Measurements from ENCODE around the gene NLRP3.
"Not testable (repeated sequence)": the region's sequence is repeated elsewhere in the genome, so short reads cannot be mapped to it uniquely, and the experiment has no call there.

NLRP3 gene

DNA sequence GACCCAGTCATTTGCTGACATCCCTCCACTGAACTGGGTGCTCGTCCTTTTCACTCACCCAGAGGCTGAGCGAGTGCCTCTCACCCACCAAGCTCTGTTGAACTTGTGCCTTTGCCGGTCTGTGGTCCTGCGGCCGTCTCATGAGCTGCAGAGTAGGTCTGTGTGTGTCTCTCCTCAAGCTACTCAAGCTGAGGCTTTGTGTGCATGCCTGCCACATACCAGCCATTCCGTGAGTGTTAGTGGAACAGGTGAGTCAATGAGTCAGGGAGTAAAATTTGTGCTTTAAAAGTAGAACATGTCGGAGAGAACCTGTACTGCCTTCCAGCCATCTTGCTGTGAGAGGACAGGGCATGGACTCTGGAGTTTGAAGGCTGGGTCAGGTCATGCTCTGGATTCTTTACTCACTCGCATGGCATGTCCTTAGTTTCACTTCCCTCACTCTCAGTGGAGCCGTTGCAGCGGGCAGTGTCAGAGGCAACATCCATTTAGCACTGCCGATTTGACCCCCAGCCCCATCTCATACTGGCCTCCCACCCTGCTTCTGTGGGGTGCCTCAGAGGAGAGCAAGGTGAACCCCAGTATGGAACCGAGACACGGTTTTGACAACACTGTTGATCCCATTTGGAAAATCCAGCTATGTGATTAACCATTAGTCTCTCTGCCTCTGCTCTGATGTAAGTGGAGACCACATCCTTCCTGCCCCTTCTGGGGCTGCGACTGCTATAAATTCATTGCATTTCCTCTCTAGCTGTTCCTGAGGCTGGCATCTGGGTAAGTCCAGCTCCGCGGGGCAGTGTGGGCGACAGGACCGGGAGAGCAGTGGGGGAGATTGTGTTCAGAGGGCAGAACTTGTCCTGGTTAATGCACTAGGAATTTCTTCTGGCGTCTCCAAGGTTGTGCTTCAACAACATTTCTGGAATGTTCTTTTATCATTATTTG, at the start of gene NLRP3:
NLRP3 (plus strand) TSS at position 751 of the 939 bp plus-strand sequence. CDS start 2,628 bp downstream, outside the sequence.
- DNase-seq = peak; percentile 67

DNA sequence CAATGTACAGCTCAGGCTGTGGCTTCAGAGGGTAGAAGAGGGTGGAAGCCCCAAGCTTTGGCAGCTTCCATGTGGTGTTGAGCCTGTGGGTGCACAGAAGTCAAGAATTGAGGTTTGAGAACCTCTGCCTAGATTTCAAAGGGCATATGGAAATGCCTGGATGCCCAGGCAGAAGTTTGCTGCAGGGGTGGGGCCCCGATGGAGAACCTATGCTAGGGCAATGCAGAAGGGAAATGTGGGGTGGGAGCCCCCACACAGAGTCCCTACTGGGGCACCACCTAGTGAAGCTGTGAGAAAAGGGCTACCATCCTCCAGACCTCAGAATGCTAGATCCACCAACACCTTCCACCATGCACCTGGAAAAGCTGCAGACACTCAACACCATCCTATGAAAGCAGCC, 49.6 kb upstream of the NLRP3 start:
- DNase-seq = not testable (repeated sequence)

DNA sequence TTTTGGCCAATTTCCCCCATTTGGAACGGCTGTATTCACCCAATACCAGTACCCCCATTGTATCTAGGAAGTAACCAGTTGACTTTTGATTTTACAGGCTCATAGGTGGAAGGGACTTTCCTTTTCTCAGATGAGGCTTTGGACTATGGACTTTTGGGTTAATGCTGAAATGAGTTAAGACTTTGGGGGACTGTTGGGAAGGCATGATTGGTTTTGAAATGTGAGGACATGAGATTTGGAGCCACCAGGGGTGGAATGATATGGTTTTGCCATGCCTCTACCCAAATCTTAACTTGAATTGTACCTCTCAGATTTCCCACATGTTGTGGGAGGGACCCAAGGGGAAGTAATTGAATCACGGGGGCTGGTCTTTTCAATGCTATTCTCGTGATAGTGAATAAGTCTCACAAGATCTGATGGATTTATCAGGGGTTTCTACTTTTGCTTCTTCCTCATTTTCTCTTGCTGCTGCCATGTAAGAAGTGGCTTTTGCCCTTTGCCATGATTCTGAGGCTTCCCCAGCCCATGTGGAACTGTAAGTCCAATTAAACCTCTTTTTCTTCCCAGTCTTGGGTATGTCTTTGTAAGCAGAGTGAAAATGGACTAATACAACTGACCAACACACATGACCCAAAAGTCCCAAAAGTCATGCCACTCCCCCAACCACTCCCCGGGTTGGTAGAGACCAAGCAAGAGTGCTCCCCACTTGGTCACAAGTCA, 48.9 kb upstream of the NLRP3 start:
- DNase-seq = no peak

DNA sequence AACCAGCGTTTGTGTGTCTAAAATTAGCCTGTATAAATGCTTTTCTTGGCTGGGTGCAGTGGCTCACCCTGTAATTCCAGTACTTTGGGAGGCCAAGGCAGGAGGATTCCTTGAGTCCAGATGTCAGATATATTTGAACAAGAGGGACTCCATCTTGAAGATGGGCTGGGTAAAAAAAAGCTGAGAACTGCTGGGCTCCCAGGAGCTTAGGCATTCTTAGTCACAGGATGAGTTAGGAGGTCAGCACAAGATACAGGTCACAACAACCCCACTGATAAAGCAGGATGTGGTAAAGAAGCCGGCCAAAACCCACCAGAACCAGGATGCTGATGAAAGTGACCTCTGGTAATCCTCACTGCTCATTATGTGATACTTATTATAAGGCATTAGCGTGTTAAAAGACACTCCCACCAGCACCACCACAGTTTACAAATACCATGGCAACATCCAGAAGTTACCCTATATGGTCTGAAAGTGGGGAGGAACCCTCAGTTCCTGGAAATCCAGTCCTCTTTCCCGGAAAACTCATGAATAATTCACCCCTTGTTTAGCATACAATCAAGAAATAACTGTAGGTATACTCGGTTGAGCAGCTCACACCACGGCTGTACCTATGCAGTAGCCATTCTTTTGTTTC, 48.1 kb upstream of the NLRP3 start:
- no peak for DNase-seq

DNA sequence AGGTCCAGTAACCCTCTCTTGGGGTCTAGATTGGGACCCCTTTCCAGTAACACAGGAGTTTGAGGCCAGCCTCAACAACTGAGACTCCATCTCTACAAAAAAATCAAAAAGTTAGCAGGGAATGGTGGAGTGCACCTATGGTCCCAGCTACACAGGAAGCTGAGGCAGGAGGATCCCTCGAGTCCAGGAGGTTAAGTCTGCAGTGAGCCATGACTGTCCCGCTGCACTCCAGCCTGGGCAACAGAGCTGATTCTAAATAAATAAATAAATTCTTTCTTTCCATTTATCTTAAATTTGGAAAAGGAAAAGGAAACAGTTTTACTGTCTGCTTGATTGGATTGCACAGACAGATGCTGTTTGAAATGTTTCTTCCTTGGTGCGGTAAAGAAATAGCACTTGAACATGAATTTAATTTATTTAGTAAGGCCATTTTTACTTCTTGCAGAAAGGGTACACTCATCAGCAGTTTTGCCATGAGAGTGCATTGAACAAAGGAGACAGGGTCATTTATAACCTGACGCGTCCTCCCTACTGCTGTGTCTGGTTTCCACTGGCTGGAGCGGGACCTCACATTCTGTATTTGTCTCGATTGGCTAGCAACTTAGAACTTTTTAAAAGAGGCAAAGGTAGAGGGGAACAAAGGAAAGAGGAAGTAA, 47.4 kb upstream of the NLRP3 start:
- no peak for DNase-seq

DNA sequence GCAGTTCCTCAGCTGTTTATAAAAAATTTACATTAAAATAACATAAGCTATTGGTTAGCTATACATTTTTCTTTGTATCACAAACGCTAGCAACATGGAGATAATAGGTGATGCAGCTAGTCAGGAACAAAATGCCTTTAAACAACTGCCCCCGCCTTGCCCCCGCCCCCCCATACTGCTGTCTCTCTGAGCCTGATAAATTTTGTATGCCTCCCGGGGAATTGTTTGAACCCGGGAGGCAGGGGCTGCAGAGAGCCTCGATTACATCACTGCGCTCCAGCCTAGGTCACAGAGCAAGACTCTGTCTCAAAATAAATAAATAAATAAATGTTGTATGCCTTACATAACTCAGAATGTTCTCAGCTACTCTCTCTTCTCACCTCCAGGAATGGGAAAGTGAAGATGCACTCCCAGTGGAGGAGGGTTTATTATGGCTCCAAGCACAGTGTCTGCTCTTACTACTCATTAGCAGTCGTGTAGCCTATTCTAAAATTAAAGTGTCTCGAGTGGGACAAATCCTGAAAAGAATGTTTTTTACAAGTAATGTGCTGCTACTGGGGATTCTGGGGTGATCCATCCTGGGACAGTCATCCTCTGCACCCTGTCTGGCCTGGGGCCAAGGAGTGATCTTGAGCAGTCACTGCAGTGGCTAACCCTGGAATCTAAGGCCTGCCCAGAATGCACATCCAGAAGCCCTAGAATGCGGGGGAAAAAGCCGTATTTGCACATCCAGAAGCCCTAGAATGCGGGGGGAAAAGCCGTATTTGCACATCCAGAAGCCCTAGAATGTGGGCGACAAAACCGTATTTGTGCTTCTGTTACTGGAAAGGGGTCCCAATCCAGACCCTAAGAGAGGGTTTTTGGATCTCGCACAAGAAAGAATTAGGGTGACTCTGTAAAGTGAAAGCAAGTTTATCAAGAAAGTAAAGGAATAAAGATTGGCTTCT, 44.9 kb upstream of the NLRP3 start:
- no peak for DNase-seq

DNA sequence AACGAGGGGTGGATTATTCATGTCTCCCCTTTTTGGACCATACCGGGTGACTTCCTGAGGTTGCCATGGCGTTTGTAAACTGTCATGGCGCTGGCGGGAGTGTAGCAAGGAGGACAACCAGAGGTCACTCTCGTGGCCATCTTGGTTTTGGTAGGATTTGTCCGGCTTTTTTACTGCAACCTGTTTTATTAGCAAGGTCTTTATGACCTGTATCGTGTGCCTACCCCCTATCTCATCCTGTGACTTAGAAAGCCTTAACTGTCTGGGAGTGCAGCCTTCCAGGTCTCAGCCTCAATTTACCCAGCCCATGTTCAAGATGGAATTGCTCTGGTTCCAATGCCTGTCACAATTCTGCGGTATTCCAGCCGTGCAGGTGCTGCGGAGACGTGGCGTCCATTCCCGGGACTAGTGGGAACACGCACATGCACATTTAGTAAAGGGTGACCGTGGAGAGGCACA, 44.1 kb upstream of the NLRP3 start:
- no peak for DNase-seq

DNA sequence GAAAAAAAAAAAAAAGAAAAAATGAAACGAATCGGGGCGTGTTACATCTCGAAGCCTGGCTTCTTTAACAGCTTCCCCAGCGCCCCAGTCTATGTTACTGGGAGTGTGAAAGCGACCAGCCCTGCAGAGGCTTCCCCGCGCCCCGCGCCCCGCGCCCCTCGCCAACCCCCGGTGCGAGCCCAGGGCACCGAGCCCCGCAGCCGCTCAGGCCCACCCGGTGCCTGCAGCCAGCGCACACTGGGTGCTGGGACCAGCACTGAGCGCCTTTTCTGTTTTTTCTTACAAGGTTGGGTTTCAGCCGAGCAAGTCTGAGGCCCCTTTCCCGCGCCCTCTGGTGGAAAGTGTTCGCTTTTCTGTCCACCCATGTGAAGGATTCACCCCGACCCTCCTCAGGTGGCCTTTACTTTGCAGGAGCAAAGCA, 42.2 kb upstream of the NLRP3 start:
- peak; percentile 76 for DNase-seq

DNA sequence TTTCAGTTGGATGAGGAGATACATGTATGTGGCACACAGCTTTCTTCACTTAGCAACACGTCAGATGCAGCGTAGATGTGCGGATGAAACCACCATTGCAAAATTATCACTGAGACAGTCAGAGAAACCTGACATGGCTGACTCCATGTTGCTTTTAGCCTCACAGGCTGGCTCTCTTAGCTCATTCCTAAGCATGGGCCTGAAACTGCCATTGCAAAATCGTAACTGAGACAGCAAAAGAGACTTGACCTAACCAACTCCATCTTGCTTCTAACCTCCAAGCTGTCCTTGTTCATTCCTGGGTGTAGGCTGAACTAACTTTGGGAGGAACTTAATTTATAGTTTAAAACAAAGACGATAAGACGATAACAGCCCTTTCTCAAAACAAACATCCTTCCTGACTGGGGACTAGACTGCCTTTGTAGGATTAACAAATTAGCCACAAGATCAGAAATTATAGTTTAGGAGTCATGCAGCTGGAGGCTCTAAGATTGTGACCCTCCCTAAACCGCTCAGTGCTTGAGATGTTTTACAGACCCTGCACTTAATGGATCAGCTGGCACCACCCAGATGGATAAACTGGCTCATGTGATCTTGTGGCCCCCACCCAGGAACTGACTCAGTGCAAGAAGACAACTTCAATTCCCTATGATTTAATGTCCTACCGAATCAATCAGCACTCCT, 41.2 kb upstream of the NLRP3 start:
- DNase-seq = not testable (repeated sequence)

DNA sequence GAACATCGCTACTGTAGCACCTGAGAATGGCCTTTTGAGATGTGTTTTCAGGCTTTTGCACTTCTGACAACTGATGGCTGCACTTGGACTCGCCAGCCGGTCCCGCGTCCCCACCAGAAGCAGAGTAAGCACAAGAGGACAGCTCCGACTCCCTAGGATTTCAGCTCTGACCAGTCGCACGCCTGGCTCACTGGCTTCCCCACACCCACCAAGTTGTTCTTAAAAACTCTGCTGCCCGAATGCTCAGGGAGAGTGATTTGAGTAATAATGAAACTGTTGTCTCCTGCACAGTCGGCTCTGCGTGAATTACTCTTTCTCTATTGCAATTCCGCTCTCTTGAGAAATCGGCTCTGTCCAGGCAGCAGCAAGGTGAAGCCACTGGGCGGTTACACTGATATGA, 40.2 kb upstream of the NLRP3 start:
- no peak for DNase-seq

DNA sequence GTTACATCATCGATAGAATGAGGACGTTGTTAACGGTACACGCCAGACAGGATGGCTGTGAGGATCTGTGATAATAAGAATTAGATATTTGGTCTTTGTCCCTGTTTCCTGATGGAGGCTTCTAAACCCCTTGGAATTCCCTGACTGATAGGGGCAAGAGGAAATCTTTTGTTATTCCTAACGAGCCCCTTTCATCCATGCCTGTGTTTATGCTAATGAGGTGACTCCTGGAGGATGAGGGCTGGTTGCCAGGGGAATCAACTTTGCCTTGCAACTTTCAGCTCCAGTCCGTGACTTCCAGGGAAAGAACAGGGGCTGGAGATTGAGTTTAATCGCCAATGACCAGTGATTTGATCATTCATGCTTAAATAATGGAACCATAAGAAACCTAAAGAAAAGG, 39.3 kb upstream of the NLRP3 start:
- no peak for DNase-seq

DNA sequence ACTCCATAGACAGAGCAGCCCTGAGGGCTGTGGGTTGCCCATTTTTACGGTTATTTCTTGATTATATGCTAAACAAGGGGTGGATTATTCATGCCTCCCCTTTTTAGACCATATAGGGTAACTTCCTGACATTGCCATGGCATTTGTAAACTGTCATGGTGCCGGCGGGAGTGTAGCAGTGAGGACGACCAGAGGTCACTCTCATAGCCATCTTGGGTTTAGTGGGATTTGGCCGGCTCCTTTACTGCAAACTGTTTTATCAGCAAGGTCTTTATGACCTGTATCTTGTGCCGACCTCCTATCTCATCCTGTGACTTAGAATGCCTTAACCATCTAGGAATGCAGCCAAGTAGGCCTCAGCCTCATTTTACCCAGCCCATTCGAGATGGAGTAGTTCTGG, 38.3 kb upstream of the NLRP3 start:
- not testable (repeated sequence) for DNase-seq

DNA sequence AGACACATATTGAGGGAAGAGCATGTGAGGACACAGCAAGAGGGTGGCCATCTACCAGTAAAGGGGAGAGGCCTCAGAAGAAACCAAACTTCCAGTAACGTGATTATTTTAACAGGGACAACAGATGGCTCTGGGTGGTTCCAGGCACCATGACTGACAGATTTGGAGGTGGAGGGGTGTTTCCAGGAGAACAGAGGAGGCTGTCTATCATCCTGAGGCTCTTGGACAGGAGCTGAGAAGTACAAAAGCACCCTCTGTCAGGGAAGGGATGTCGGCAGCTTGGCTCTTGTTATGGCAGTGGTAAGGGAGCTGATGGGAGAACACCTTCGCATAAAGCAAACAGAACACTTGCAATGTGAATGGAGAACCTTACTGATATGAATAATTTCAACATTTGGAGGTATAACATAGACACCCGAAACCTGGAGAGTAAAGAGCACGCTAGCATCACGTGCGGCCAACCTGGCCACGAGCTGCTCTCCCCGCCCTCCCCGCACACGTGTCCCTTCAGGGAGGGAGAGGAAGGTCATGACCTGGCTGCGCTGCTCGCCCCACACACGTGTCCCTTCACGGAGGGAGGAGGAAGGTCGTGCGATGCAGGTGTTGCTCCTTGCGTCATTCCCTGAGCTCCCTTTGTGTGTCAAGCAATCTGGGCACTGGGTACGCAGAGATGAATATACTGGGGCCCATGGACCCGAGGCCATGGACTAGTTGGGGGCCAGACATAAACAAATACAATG, 37.5 kb upstream of the NLRP3 start:
- no peak for DNase-seq

DNA sequence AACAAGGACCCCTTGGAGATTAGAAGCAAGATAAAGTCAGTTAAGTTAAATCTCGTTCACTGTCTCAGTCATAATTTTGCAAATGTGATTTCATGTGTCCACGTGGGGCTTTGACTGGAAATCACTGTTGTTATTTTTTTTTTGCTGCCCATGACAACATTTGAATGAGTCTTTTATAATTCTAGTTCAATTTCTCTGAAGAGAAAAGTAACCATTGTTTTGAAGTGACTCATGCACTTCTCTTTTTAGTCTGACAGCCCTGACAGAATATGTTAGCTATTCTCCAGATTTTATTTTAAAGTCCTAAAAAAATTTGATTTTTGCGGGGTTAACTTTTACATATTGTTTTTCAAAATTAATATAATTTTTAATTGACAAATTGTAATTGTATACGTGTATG, 30.7 kb upstream of the NLRP3 start:
- DNase-seq = no peak

DNA sequence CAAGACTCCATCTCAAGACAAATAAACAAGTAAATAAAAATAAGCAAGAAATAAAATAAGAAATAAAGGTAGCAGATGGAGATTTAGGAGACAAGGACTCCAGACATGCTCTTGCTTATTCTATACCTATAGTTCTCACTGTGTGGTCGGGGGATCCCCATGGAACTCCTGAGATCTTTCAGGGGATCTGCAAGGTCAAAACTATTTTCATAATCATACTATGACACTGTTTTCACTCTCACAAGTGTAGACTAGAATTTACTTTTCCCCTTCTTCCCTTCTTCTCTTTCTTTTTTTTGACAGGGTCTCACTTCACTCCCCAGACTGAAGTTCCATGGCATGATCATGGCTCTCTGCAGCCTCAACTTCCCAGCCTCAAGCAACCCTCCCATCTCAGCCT, 29.8 kb upstream of the NLRP3 start:
- no peak for DNase-seq

DNA sequence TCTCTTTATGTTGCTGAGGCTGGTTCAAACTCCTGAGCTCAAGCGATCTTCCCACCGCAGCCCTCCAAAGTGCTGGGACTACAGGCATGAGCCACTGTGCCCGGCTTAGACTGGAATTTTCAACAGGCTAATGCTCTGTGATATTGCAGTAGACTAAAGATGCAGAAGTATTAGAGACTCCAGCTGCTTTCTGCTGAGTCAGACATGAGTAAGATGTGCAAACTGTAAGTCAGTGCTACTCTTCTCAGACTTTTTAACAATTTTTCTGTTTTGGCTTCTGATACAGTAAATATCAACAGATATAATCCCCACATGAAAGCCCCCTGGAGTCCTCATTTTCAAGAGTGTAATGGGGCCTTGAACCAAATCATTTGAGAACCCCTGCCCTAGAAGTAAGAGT, 29.3 kb upstream of the NLRP3 start:
- DNase-seq = no peak

DNA sequence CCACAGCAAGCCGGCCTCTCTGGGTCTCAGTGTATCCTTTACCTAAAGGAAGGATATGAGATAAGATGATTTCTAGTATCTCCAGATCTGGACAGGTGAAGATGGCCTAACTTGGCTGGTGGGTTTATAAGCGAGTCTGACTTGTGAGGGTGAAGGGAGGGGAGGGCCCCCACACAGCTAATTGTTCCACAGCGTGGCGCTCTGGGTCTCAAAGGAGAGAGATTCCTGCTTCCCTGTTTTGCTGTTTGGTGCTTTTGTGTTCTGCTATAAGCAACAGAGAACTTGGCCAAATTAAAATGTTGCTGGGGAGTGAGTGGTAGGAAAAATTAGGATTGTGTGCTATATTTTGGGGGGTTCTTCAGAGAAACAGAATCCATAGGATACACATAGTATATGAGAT, 28.9 kb upstream of the NLRP3 start:
- no peak for DNase-seq

DNA sequence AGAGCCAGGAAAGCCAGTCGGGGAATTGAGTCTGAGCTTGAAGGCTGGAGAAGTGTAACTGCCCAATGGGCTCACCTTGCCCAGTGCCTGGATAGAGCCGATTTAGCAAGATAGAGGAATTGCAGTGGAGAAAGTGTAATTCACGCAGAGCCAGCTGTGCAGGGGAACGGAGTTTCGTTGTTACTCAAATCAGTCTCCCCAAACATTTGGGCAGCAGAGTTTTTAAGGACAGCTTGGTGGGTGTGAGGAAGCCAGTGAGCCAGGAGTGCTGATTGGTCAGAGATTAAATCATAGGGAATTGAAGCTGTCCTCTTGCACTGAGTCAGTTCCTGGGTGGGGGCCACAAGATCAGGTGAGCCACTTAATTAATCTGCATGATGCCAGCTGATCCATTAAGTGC, 28.4 kb upstream of the NLRP3 start:
- no peak for DNase-seq

DNA sequence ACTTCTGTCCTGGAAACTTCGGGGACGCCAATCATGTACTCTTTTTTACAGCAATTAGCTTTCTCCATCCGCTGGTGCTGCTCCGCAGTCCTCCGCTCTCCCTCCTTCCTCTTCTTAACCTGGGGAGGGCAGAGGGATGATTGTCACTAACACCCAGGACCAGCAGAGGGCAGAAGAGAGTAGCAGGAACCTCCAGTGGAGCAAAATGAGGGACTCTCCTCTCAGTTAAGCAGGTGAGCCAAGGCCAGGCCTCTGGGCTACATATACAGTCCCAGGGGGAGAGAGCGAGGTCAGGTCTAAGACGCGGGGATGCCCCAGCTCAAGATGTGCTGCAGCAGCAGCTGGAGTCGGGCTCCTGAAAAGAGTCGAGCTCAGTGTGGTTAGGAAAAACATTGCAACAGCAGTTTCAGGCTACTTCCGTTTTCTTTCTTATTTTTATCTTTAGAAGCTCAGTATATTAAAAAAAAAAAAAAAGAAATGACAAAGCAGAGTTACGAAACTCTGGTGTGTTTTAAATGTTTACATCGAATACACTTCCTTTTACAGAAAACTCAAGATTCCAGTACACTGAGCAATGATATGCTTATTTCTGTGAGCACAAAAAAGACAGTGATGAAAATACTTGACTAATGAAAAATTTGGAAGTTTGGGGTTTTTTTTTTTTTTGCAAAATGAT, 25.7 kb upstream of the NLRP3 start:
- peak; percentile 91 for DNase-seq

DNA sequence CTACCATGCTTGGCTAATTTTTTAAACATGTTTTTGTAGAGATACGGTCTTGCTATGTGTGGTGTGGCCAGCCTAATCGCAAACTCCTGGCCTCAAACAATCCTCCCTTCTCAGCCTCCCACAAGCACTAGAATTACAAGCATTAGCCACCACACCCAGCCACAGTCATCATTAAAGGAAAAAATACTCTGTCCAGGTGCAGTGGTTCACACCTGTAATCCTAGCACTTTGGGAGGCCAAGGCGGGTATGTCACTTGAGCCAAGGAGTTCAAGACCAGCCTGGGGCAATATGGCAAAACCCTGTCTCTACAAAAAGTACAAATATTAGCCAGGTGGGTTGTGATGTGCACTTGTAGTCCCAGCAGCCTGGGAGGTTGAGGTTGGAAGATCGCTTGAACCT, 25.0 kb upstream of the NLRP3 start:
- no peak for DNase-seq

All from CD4-positive, alpha-beta T cell treated with Interleukin-17A for 4 hours (primary cell).